ENCODE data around the gene TBC1D20.
"Not testable (repeated sequence)": the region's sequence is repeated elsewhere in the genome, so short reads cannot be mapped to it uniquely, and the experiment has no call there.

TBC1D20 gene

DNA sequence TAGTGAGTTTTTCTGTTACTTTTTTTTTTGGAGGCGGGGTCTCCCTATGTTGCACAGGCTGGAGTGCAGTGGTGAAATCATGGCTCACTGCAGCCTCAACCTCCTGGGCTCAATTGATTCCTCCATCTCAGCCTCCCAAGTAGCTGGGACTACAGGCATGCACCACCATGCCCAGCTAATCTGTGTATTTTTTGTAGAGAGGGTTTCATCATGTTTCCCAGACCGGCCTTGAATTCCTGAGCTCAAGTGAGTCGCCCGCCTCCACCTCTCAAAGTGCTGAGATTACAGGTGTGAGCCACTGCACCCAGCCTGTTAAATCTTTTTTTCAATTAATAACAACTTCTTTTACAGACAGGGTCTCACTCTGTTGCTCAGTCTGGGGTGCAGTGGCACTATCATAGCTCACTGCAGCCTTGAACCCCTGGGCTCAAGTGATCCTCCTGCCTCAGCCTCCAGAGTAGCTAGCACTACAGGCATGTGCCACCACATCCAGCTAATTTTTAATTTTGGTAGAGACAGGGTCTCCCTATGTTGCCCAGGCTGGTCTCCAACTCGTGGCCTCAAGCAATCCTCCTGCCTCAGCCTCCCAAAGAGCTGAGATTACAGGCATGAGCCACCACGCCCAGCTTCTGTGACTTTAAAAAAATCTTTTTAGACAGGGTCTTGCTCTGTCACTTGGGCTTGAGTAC lies 14.4 kb upstream of the TBC1D20 start:
- DNase-seq (ENCODE audit: low read depth in 2 of 2), result not testable (repeated sequence)

- no peak for DNase-seq (ENCODE audit: low read depth in 2 of 2)
These were observed 13.4 kb upstream of the TBC1D20 start for GRCh38 chr20:475463-476357.

DNA sequence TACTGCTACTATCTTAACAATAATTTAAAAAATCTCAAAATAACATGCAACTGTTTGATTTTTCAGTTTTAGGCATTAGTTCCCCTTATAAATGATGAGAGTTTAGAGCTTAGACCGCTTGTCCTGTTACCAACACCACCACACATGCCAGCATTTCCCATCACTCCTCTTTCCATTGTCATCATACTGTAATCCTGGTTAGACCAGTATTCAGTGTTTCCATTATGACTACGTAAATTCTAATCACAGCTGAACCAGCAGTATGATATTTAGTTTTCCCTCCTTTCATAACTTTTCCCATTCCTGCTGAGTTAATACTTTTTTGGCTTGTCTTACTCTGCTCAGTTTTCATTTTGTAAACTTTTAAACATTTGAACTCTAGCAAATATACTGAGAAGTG lies 12.2 kb upstream of the TBC1D20 start:
- no peak for DNase-seq (ENCODE audit: low read depth in 2 of 2)

- DNase-seq (ENCODE audit: low read depth in 2 of 2), result no peak
These were observed 10.6 kb upstream of the TBC1D20 start for GRCh38 chr20:472889-473292.

DNA sequence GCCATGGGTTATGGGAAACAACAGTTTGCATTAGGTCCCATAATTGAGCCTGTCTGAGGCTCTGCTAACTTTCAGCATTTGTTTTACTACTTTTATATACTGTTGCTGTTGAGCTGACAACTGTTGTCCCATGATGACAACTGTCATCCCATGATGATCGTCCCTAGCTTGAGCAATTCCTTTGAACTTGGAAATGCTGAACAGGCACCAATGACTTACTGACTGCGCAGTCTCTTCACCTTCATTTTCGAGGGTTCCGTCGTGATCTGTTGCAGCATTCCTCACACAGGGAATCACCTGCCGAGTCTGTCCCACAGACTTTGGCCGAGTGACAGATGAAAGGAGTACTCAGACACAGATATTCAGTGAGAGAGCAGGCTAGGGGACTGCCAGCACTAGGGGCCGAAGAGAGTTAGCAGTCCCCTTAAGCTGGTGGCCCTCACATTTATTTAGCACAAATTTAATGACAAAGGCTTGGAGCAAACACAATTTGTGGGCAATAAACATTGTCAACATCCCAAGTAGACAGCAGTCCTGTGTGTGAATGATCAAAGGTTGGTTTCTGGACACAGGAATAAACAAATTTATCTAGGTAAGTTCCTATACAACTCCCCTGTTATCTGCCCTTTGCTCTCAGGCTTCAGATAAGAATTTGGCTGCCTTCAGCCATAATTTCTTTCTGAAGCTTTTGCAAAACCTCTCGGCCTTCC lies 10.0 kb upstream of the TBC1D20 start:
- DNase-seq (ENCODE audit: low read depth in 2 of 2), result no peak

DNA sequence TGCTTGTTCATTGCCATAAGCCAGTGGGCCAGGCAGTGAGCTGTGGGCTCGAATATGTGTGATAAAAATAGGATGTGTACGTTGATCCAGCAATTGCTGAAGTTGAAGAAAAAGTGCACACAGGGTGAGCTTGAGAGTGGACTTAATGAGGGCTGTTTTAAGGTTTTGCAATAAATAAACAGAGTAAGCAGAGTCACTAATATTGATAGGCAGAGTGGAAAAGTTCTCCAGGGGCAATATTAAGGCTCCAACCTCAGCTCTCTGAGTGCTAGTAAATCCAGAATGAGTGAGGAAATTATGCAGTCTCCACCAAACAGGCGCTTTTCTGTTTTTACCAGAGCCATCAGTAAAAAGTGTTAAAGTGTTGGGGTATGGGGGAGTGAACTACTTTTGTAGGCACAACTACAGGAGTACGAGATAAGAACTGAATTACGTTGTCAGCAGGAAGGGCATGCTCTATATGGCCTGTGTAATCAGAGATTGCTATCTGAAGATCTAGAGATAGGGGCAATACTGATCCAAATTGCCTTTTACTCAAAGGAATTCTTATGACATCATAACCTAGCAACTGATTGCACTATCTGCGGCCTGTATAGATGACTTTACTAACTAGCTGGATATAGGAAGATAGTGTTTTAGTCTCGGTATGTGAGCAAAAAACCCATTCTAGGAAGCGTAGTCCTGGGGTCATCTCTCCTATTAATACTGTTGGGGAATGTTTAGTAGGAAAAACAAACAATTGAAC lies 7.6 kb upstream of the TBC1D20 start:
- no peak for DNase-seq (ENCODE audit: low read depth in 2 of 2)

- no peak for DNase-seq (ENCODE audit: low read depth in 2 of 2)
These were observed 5.4 kb upstream of the TBC1D20 start for GRCh38 chr20:467755-468154.

DNA sequence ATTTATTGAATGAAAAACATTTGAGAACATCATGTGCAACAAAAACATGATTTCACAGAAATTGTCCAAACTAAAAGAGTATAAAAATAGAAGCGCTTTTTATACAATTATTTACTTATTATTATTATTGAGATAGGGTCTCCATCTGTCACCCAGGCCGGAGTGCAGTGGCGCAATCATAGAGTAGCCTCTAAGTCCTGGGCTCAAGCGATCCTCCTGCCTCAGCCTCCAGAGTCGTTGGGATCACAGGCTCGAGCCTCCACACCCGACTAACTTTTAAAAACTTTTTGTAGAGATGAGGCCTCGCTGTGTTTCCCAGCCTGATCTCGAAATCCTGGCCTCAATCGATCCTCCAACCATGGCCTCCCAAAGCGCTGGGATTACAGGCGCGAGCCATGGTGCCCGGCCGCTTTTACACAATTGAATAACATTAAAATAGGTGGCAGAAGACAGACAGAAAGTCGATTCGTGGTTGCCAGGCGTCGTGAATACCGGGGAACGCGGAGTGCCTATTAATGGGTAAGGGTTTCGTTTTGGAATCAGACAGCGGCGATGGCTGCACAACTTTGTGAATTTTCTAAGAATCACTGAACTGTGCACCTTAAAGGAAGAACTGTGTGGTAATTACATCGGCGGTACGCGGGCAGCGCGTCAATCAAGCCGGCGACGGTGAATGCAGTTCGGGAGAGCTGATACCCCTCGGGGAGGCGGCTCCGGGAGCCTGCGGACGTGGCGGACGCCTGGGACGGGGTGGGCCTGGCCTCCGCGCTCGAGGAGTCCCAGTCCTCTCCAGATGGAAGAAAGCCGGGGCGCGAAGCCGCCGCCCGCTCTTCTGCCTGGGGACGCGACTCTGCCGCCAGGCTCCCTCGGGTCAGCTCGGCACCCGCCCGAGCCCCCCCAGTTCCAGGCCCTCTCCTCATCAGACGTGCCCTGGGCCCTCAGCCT lies 807 bp downstream of the TBC1D20 start:
- DNase-seq (ENCODE audit: low read depth in 2 of 2), result peak; percentile 12 to 20

DNA sequence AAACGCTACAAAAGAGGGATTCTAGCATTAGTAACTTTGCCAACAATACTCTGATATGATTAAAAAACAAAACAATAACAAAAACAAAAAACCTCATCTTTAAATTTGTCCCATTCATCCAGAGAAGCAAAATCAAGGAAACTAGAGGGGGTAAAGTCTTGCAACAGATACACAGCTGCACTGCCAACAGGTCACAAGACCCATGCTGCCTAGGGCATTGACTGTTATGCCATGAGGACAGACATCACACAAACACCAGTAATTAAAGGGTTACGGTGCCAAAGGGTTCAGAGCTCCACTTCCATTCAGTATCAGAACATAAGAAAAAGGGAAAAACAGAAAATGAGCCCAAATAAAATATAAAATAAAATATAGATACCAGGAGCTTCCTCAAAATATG lies 1.6 kb downstream of the TBC1D20 start:
- no peak for DNase-seq (ENCODE audit: low read depth in 2 of 2)

DNA sequence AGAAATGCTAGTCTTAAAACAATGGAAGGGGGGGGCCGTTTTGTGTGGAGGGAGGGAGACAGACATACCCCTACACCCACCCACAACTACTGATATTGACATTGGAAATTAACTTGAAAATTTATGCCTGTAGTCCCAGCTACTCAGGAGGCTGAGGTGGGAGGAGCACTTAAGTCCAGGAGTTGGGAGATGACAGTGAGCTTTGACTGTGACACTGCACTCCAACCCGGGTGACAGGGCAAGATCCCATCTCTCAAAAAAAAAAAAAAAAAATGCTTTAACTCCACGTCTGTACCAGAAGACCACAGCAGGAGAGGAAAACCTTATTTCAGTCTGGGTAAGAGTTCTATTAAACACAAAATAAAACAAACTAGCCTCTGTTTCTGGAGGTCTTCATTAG lies 2.2 kb downstream of the TBC1D20 start:
- DNase-seq (ENCODE audit: low read depth in 2 of 2), result no peak

DNA sequence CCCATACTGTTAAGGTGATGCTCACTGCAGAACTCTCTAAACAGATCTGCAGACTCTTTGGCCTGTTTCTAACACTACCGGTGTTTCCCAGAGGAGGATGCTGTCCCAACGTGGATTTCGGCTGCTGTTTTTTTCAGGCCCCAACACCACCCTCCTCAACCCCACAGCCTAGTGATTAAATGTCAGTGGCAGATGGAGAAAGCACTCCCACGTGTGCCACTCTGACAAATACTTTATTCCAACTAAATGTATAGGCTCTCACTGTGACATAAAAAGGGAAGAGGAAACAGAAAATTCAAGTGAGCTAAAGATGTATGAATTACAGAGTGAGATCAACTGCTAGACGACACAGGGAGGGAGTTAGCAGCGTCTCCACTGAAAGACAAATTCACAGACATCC lies 3.6 kb downstream of the TBC1D20 start:
- DNase-seq (ENCODE audit: low read depth in 2 of 2), result no peak

DNA sequence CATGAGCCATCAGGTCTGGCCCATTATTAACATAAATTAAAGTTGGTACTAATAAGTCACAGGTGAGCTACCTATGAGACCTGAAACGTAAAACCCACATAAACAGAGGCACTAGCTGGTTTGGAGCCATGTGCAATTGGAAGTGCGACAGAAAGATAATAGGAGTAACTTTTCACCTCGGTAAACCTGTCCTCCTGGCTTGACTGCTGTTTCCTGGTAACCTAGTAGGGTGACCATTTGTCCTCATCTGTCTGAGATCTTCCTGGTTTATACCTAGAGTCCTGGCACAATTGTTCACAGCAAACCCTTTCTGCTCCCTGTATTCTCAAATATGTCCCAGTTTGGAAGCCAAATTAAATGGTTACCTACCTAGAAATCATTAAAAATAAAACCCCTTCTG lies 7.4 kb downstream of the TBC1D20 start:
- DNase-seq (ENCODE audit: low read depth in 2 of 2), result no peak

DNA sequence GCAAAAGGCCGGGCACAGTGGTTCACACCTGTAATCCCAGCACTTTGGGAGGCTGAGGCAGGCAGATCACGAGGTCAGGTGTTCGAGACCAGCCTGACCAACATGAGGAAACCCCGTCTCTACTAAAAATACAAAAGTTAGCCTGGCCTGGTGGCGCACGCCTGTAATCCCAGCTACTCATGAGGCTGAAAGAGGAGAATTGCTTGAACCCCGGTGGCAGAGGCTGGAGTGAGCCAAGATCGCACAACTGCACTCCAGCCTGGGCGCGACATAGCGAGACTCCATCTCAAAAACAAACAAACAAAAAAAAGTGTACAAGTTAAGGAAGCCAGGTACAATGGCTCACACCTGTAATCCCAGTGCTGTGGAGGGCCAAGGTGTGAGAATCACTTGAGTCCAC lies 10.3 kb downstream of the TBC1D20 start:
- DNase-seq (ENCODE audit: low read depth in 2 of 2), result not testable (repeated sequence)

DNA sequence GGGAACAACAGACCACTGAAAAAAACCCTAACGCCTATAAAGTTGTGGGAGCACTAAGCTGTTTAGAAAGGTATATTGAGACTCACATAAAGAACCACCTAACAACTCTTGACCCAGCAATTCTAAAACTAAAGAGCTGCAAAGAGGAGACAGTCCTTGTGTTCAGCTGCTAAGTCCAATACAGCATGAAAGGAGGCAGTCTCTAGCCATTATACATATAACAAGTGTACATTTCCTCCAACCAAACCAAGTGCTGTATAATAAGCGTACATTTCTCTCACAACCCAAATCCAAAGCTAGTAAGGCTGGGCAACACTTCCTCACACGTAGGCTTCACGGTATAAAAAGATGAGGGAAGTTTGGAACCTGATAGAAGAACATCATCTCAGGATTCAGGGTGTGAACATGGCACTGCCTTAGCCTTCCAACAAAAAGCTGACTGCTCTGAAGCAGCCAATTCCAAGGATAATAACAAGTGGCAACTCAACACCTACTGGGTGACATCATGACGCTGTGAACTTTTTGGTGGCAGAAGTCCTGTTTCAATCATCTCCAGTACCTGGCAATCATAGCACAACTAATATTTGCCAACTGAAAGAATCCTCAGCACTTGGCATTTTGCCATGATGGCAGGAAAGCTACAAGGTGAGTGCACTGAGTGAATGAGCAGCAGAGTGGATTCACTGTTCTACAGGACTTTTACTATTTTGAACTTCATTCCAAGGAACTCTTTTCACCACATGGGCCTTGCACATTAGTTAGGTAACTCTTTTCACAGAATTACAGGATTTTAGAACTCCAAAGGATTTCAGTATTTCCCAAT lies 16.6 kb downstream of the TBC1D20 start:
- DNase-seq (ENCODE audit: low read depth in 2 of 2), result no peak

- no peak for DNase-seq (ENCODE audit: low read depth in 2 of 2)
These were observed 17.4 kb downstream of the TBC1D20 start for GRCh38 chr20:444862-445426.

GRCh38 chr20:444117-444516 lies 18.2 kb downstream of the TBC1D20 start:
- DNase-seq (ENCODE audit: low read depth in 2 of 2), result no peak

DNA sequence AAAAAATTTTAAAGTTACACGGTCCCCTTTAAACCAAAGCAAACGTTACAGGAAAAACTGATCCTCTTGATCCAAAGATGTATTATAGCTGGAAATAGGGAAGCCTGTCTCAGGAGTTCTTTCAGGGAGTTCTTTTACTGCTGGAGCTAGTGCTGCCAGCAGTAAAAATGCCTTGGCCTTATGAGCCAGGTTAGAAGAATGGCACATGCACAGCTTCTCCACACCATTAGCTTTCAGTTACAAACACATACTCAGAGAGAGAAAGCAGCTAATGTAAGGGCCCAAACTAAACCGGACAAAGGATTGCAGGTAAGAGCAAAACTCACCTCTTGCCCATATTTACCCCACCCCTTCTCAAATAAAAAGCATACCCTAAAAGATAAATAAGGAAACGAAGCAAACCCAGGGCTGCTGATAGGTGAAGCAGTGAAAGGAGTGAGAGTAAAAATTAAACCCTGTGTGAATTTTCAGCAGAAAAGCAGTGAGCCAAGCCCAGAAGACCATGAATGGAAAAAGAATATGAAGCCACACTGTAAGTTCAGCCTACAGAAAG lies 19.0 kb downstream of the TBC1D20 start:
- DNase-seq (ENCODE audit: low read depth in 2 of 2), result no peak

DNA sequence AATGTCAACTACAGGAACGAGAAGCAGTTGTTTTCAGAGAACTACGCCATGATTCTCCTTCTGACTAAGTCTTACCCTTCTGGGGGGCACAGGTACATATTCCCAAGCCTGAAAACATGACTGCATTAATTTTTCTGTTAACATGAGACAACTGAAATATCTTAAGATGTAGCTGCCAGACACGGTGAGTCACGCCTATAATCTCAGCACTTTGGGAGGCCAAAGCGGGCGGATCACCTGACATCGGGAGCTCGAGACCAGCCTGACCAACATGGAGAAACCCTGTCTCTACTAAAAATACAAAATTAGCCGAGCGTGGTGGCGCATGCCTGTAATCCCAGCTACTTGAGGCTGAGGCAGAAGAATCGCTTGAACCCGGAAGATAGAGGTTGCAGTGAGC lies 21.7 kb downstream of the TBC1D20 start:
- no peak for DNase-seq (ENCODE audit: low read depth in 2 of 2)

GRCh38 chr20:440148-440547 lies 22.2 kb downstream of the TBC1D20 start:
- DNase-seq (ENCODE audit: low read depth in 2 of 2), result no peak
